Endothelial cell of umbilical vein (primary cell): ENCODE results near the gene KLF15. TPM values are rescaled to one million over a fixed set of nuclear protein-coding genes. Genes with fewer than 3 reads are reported as not detected.

Experiments used
- BruUV-seq: library from RNA; stranded (reverse); fragments of 400-500 nt; replicated peaks from 2 replicates; lab custom pipeline; 2021; lab: Mats Ljungman, UMichigan
- CTCF ChIA-PET: fragments of 300-600, 350-600 bp; sonication (Branson Sonifier 250); formaldehyde crosslinking; loops from one replicate; lab custom pipeline; 2021; ENCODE audit warnings: antibody characterized with exemption, inconsistent platforms; lab: Charles Lee
- POLR2A ChIA-PET: fragments of 300-600, 350-600 bp; sonication (Branson Sonifier 250); formaldehyde crosslinking; loops from one replicate; lab custom pipeline; 2021; ENCODE audit warnings: antibody characterized with exemption, inconsistent platforms; lab: Charles Lee
- DNase-seq: peaks from one replicate; pipeline ENCODE4 v3.0.0-alpha.2; 2011; ENCODE audit warnings: low read depth, low spot score
- FAIRE-seq: peaks from 2 replicates; lab custom pipeline; 2011; peaks lifted over from hg19 to GRCh38; lab: Jason Lieb, UNC
- H2AFZ ChIP-seq: 2 replicates; pipeline ENCODE4 v1.6.0; 2012; ENCODE audit warnings: low read depth, low read length, control low read depth, inconsistent platforms
- H3K27ac ChIP-seq: 2 replicates; pipeline ENCODE4 v1.5.1; 2011; ENCODE audit warnings: low read depth, mild to moderate bottlenecking, control low read depth, low read length, moderate library complexity; ENCODE audit not compliant: insufficient read depth
- H3K27me3 ChIP-seq, 2 experiments: 2 replicates each; pipeline versions ENCODE4 v1.6.0 to v1.6.1; 2011; ENCODE audit warnings: low read length in 2 of 2, mixed read lengths in 1 of 2; ENCODE audit not compliant: control insufficient read depth in 2 of 2, insufficient read depth in 2 of 2
- H3K36me3 ChIP-seq, 2 experiments: 2 replicates in 1 of 2; 3 replicates in 1 of 2; pipeline ENCODE4 v1.5.1; 2011; ENCODE audit warnings: low read length in 2 of 2, mild to moderate bottlenecking in 1 of 2, moderate library complexity in 1 of 2; ENCODE audit not compliant: control insufficient read depth in 2 of 2, insufficient read depth in 2 of 2; ENCODE audit errors: extremely low read depth in 1 of 2
- H3K4me1 ChIP-seq: 3 replicates; pipeline ENCODE4 v1.5.1; 2011; ENCODE audit warnings: mild to moderate bottlenecking, low read length; ENCODE audit not compliant: control insufficient read depth, insufficient read depth; ENCODE audit errors: extremely low read depth
- H3K4me2 ChIP-seq: 2 replicates; pipeline ENCODE4 v1.6.1; 2011; ENCODE audit warnings: low read length, control low read depth, mixed read lengths; ENCODE audit not compliant: insufficient read depth
- H3K4me3 ChIP-seq, 3 experiments: fragments of 200-600 bp in 1 of 3; sonication (generic), shearing (Covaris generic) in 1 of 3; replicated peaks in 1 of 3; 2 replicates each; pipeline ENCODE4 v1.5.1; 2011 to 2016; ENCODE audit warnings: control low read depth in 3 of 3, low read length in 3 of 3, mild to moderate bottlenecking in 2 of 3, inconsistent platforms in 1 of 3, low read depth in 1 of 3, moderate library complexity in 1 of 3; ENCODE audit not compliant: insufficient read depth in 1 of 3
- H3K79me2 ChIP-seq: 2 replicates; pipeline ENCODE4 v1.6.0; 2012; ENCODE audit warnings: low read length, inconsistent platforms; ENCODE audit not compliant: control insufficient read depth, insufficient read depth
- H3K9ac ChIP-seq: replicated peaks from 2 replicates; pipeline ENCODE3; 2011; ENCODE audit warnings: low read length, control low read depth; ENCODE audit not compliant: insufficient read depth; ENCODE audit errors: extremely low read depth
- H3K9me1 ChIP-seq: replicated peaks from 3 replicates; pipeline ENCODE4 v1.6.0; 2011; ENCODE audit warnings: mild to moderate bottlenecking, low read length; ENCODE audit not compliant: control insufficient read depth, insufficient read depth; ENCODE audit errors: extremely low read depth
- H3K9me3 ChIP-seq: replicated peaks from 2 replicates; pipeline ENCODE4 v1.5.1; 2012; ENCODE audit warnings: low read length, inconsistent platforms; ENCODE audit not compliant: control insufficient read depth, insufficient read depth
- H4K20me1 ChIP-seq: replicated peaks from 2 replicates; pipeline ENCODE3; 2011; ENCODE audit warnings: mild to moderate bottlenecking, low read length; ENCODE audit not compliant: control insufficient read depth, insufficient read depth; ENCODE audit errors: extremely low read depth
- EZH2 ChIP-seq: IDR thresholded peaks from 2 replicates; pipeline ENCODE4 v1.6.1; 2012; ENCODE audit warnings: borderline replicate concordance, low read depth, mild to moderate bottlenecking, moderate library complexity, low read length, inconsistent platforms; ENCODE audit not compliant: severe bottlenecking
- FOS ChIP-seq: IDR thresholded peaks from 2 replicates; pipeline ENCODE4 v1.6.1; 2011; ENCODE audit warnings: mild to moderate bottlenecking, low read length, moderate library complexity, borderline replicate concordance; ENCODE audit not compliant: insufficient read depth
- GATA2 ChIP-seq: IDR thresholded peaks from 2 replicates; pipeline ENCODE4 v1.7.0; 2011; ENCODE audit warnings: low read depth, mild to moderate bottlenecking, moderate library complexity, mixed read lengths, low read length; ENCODE audit not compliant: insufficient read length, insufficient read depth
- JUN ChIP-seq: IDR thresholded peaks from 2 replicates; pipeline ENCODE4 v1.6.1; 2011; ENCODE audit warnings: borderline replicate concordance, low read depth; ENCODE audit not compliant: insufficient read length, insufficient read depth
- MYC ChIP-seq: IDR thresholded peaks from one replicate; pipeline ENCODE4 v1.6.1; 2011; ENCODE audit warnings: mild to moderate bottlenecking, low read depth, low read length
- POLR2A ChIP-seq: IDR thresholded peaks from 2 replicates; pipeline ENCODE4 v1.6.1; 2012; ENCODE audit warnings: low read depth, mild to moderate bottlenecking, control low read depth, low read length
- dilution Hi-C: fragments of 300-500 bp; cut with MboI; formaldehyde crosslinking; loops from one replicate; pipeline ENCODE4 v1.15.0; 2019; ENCODE audit warnings: low sequenced_read_pairs; ENCODE audit not compliant: extremely low pct_ligation_motif_present
- intact Hi-C: fragments of 100-400 bp; cut with micrococcal nuclease; formaldehyde crosslinking; loops from one replicate; pipeline ENCODE4 v1.10.0; 2022
- polyA plus RNA-seq, 4 experiments: library from polyadenylated mRNA; depleted of rRNA in 3 of 4; stranded (reverse) in 3 of 4; unstranded in 1 of 4; fragments of >200 nt; gene quantifications; 2 replicates each; pipeline versions ENCODE4 v1.2.1 to v1.2.3, GENCODE V29; 2011 to 2012; ENCODE audit warnings: missing spikeins in 1 of 4
- total RNA-seq: library from RNA; stranded (reverse); gene quantifications from 2 replicates; pipeline ENCODE4 v1.2.3, GENCODE V29; 2021

KLF15 gene
- total and polyA plus RNA-seq, 2 donors (not counting 3 experiments of a cell fraction or from before 2014, with no cell fraction given), result 2.2 to 3.0 TPM

- intact Hi-C loops, result loop anchor here (5.0 kb wide), 1 partner anchor 276 kb away; the partner anchor contains the start of gene SLC41A3
- DNase-seq (no peak), FAIRE-seq (no peak)
- BruUV-seq, result no TSS peak
- H3K9me3 ChIP-seq, result no peaks in the 10 kb centered on the region
- peaks cover 14 to 29% of the 10 kb centered on the region in 2 experiments for H3K27me3 ChIP-seq
- no peak overlapping the region for H3K9ac ChIP-seq
- no peaks in the 10 kb centered on the region for H4K20me1 ChIP-seq
- ChIA-PET POLR2A (no interaction called here), CTCF (interaction anchor here (0.7 to 1.6 kb wide), 6 partner anchors 31 to 1338 kb away, joined by 3 to 4 read pairs (median 4); no protein-coding TSS in a partner anchor)
- H3K27ac ChIP-seq, result no peak overlapping the region
- H3K79me2 ChIP-seq, result no peaks in the 10 kb centered on the region
- H3K9me1 ChIP-seq, result no peaks in the 10 kb centered on the region
- dilution Hi-C loops, result no loop called here
- H3K36me3 ChIP-seq, result no peaks in the 10 kb centered on the region
- H3K4me3 ChIP-seq, result peak overlapping the region in 2 of 3 experiments; percentile 32 to 42
- no peak for TF ChIP-seq POLR2A
- no peak for TF ChIP-seq MYC
- TF ChIP-seq FOS, result no peak
- H2AFZ ChIP-seq, result no peak overlapping the region
- H3K4me1 ChIP-seq, result peaks cover 12% of the 10 kb centered on the region
- peak overlapping the region; percentile 67 for H3K4me2 ChIP-seq
Measured at GRCh38 chr3:126358038-126358815, 1.0 kb upstream of the KLF15 start.

DNA sequence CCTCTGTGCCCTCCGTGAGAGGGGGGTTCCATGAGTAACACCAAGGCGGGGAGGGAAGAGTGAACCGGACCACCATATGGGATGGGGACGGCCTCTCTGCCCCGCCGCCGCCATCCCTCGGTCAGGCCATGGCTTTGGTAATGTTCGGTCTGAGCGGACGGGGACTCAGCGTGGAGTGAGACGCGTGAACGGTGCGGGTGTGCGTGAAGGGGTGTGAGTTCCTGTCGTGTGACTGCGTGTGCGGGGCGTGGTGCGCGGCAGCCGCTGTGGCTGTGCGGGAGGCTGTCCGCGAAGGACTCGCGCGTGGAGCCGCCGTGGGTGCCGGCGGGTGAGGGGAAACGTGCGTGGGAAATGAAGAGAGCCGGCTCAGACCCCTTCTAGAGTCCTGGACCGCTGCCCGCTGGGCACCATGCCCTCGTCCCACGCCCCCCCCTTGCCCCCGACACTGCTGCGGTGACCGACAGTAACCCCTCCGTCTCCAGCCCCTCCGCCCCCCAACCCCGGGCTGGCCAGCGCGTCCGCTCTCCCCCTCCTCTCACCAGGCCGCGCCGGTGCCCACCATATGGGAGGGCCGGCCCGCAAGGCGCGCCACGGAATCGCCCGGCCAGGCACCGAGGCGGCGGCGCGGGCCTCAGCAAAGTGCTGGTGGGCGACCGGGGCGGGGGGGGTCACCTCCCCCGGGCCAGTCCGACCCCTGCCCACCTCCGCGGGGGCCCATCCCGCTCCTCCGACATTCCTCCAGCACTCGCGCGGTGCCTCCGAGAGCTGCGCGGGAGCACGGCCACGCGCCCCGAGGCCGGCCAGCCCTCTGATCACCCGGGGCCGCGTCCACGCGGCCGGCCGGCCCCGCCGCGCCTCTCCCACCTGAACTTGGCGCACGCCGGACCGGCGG, 589 bp downstream of the KLF15 start:
- Histone ChIP-seq H3K27me3 (peaks cover 14 to 27% of the 10 kb centered on the region in 2 experiments), H3K9ac (peak overlapping the region; percentile 34), H3K27ac (no peak overlapping the region), H3K9me1 (no peaks in the 10 kb centered on the region), H3K4me3 (peak overlapping the region in 2 of 3 experiments; percentile 42 to 55), H3K4me1 (peaks cover 12% of the 10 kb centered on the region), H3K9me3 (no peaks in the 10 kb centered on the region), H4K20me1 (no peaks in the 10 kb centered on the region), H2AFZ (peak overlapping the region; percentile 81), H3K36me3 (peaks cover 0 to 4% of the 10 kb centered on the region in 2 experiments), H3K79me2 (no peaks in the 10 kb centered on the region), H3K4me2 (peak overlapping the region; percentile 39)
- dilution Hi-C loops, result no loop called here
- peak; percentile 5 for DNase-seq
- POLR2A ChIA-PET, result no interaction called here
- BruUV-seq, result no TSS peak
- intact Hi-C loops, result loop anchor here (1.0 to 5.0 kb wide), 5 partner anchors 33 to 274 kb away; partner anchors contain the start of gene SLC41A3
- peak; percentile 46 for FAIRE-seq
- TF ChIP-seq GATA2 (no peak), MYC (no peak), EZH2 (peak; percentile 47), JUN (no peak), FOS (no peak)
- CTCF ChIA-PET, result interaction anchor here (1.0 to 1.6 kb wide), 4 partner anchors 32 to 427 kb away, joined by 3 to 4 read pairs (median 4); no protein-coding TSS in a partner anchor
